Kidney epithelial cell (primary cell): ENCODE measurements around the gene BTBD9. TPM values are rescaled to one million over a fixed set of nuclear protein-coding genes. Genes with fewer than 3 reads are reported as not detected.

ENCODE experiments used
- DNase-seq: peaks from one replicate; pipeline ENCODE4 v3.0.0-alpha.2; 2010; ENCODE audit warnings: low read depth
- H3K27me3 ChIP-seq: 2 replicates; pipeline ENCODE4 v1.6.0; 2011; ENCODE audit warnings: low read length; ENCODE audit not compliant: control insufficient read depth, insufficient read depth
- H3K36me3 ChIP-seq: 2 replicates; pipeline ENCODE4 v1.5.1; 2011; ENCODE audit warnings: low read length; ENCODE audit not compliant: control insufficient read depth, insufficient read depth
- H3K4me3 ChIP-seq: 2 replicates; pipeline ENCODE4 v1.5.1; 2011; ENCODE audit warnings: low read depth, mild to moderate bottlenecking, control low read depth, low read length
- total RNA-seq: library from RNA; depleted of rRNA; stranded (reverse); fragments of >200 nt; gene quantifications from 2 replicates; pipeline ENCODE4 v1.2.3, GENCODE V29; 2015
- TF ChIP-seq, protein P1 (sequence below): IDR thresholded peaks from 2 replicates; pipeline ENCODE4 v1.5.1; 2011; ENCODE audit warnings: mild to moderate bottlenecking, moderate library complexity, low read length, control low read depth, inconsistent platforms; ENCODE audit not compliant: insufficient read depth, poor library complexity, severe bottlenecking

The BTBD9 gene
- total RNA-seq, 1 donor from 2014 or later = 7.3 TPM

DNA sequence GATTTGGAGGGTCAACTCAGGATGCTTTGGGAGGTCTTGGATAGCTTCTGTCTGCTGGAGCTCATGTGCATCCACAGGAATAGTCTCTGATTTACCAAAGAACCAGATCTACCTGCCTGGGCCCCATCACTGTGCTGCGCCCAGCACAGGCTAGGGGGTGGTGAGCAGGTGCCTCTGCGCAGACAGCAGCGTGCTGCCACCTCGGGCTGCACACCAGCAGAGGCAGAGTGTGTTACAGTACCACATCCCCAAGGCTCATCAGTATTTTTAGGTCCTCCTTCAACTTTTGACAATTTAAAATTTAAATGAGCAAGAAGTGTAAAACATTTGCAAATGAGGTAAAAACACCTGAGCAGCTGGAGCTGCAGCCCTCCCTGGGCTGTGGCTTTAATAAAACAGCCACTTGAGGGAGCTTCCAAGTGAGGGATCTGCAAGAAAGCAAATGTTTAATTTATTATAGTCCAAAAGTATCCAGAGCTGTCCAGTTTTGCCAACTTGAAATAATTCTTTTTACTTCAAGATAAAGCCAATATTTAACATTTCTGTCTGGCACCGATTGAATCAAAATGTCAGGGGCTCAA lies 495.3 kb downstream of the BTBD9 start:
- no peak for DNase-seq

DNA sequence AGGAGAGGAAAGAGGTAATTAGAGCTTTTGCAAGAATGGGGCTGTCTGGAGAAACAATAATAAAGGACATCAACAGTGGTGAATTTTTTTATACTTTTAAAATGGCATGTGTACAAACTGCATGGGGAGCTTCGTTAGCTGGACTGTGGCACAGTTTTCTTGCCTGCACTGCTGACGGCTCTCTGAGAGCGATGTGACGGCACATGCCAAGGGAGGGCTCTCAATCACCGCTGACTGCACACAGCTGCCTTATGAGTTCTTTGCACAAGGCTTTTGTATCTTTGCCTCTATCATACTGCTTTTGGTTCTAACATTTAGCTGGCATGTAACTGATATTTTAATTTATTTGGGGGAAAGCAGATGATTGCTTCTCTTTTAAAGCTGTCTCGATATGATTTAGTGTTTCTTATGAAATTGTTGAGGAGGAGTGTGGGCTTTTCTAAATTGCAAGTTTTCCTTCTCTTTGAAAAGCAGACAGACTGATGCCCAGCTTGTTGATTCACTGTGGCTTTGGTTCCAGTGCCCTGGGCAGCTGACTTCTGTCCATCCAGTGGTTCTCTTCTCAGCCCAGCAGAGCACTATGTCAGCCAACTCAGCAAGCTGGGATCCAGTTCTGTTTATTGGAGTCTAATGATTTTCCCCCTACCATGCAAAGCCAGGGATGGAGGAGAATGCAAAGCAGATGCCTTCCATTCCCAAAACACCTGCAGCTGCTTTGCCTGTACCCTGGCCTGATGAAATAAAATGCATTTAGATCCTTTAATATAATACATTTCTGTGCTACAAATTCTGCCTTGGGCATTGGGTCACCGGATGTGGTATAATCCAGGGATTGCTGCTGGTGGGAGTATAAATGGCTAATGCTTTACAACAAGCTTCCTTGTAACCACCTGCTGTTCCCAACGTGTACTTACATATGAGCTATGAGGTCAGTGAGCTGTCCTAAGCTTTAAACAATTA lies 496.3 kb downstream of the BTBD9 start:
- no peaks in the 10 kb centered on the region for H3K27me3 ChIP-seq
- TF ChIP-seq, protein P1, sequence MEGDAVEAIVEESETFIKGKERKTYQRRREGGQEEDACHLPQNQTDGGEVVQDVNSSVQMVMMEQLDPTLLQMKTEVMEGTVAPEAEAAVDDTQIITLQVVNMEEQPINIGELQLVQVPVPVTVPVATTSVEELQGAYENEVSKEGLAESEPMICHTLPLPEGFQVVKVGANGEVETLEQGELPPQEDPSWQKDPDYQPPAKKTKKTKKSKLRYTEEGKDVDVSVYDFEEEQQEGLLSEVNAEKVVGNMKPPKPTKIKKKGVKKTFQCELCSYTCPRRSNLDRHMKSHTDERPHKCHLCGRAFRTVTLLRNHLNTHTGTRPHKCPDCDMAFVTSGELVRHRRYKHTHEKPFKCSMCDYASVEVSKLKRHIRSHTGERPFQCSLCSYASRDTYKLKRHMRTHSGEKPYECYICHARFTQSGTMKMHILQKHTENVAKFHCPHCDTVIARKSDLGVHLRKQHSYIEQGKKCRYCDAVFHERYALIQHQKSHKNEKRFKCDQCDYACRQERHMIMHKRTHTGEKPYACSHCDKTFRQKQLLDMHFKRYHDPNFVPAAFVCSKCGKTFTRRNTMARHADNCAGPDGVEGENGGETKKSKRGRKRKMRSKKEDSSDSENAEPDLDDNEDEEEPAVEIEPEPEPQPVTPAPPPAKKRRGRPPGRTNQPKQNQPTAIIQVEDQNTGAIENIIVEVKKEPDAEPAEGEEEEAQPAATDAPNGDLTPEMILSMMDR = no peak
- no peak overlapping the region for H3K4me3 ChIP-seq
- no peak for DNase-seq
- no peaks in the 10 kb centered on the region for H3K36me3 ChIP-seq

More for the DNA sequence above, 495.3 kb downstream of the BTBD9 start:
- H3K36me3 ChIP-seq = no peaks in the 10 kb centered on the region
- TF ChIP-seq, protein P1 = no peak
- H3K27me3 ChIP-seq = no peaks in the 10 kb centered on the region
- H3K4me3 ChIP-seq = no peak overlapping the region

DNA sequence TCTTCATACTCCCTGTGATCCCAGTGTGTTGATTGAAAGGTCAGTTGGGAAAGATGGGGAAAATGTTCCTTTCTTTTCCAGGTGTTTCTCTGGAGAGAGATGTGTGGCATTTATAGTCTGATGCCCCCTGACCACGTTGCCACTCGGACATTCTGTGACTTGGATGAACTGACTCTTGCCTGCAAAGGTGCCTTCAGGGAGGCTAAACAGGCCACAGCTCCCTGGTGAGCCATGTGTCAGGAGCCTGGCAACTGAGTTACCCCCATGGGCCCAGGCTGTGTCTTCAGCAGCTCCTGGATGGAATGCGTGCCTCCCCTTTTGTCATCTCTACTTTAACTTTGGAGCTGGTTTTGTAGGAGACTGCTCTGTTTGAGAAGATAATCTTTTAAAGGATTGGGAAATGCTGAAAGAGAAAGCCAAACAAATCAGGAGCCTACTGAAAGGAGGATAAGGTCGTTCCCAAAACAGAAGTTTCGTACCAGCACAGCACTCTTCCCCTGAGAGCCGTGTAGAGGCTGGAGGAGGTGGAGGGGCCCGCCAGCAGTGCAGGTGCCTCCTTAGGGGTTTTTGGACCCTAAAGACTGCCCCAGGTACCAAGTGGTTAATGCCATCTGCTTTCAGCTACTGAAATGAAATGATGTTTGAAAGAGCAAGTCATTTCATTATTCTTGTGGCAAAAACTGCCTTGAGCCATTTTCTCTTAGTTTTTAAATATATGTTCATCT lies 497.4 kb downstream of the BTBD9 start:
- DNase-seq = no peak
- TF ChIP-seq, protein P1 = no peak

DNA sequence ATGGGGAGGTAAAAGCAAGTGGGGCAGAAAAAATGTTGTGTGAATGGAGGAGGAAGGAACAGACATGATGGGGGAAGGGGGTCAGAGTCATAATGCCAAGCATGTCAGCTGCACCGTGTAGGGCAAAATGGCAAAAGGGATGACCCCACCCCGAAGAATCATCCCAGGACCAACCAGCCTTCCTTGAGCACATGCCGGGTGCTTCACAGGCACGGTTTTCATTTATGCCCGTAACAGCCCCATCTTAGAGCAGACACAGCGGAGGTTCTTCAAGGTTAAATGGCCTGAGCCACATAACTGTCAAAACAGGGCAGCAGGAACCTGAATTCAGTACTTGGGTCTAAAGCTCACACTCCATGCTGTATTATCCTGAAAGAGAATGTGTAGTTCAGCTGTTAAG lies 498.0 kb downstream of the BTBD9 start:
- H3K27me3 ChIP-seq = no peaks in the 10 kb centered on the region
- TF ChIP-seq, protein P1 = no peak
- H3K36me3 ChIP-seq = no peaks in the 10 kb centered on the region
- no peak for DNase-seq
- no peak overlapping the region for H3K4me3 ChIP-seq

More for the DNA sequence above, 497.4 kb downstream of the BTBD9 start:
- H3K27me3 ChIP-seq = no peaks in the 10 kb centered on the region
- H3K36me3 ChIP-seq = no peaks in the 10 kb centered on the region
- no peak overlapping the region for H3K4me3 ChIP-seq

DNA sequence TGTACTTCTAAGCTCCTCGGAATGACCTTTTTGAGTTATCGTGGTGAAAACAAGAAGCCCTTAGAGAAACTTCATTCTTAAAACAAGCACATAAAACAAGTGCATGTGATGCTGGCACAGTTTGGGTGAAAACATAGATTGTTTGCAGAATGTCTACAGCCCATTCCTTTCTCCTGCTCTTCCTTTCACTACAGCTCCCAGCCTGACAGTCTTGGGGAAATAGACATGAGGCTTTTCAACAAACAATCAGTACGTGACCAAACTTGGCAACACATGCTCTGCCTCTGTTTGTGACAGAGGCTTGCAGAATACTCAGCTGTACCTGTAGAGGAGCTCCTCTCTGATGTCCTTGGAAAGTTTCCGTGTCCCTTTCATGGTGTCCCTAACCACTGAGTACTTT lies 498.6 kb downstream of the BTBD9 start:
- no peaks in the 10 kb centered on the region for H3K27me3 ChIP-seq
- TF ChIP-seq, protein P1 = no peak
- DNase-seq = no peak
- no peaks in the 10 kb centered on the region for H3K36me3 ChIP-seq
- no peak overlapping the region for H3K4me3 ChIP-seq
